Muscle layer of duodenum (tissue), 2 donors: ENCODE measurements around the gene UBE3C.

Source experiments
- H3K27ac ChIP-seq: one replicate; pipeline ENCODE4 v1.7.0; 2013; ENCODE audit warnings: mild to moderate bottlenecking, low read length
- H3K27me3 ChIP-seq: one replicate; pipeline ENCODE4 v1.7.0; 2013; ENCODE audit warnings: low read depth, mild to moderate bottlenecking, control low read depth, low read length
- H3K36me3 ChIP-seq, 2 donors: one replicate each; pipeline ENCODE4 v1.7.0; 2013; ENCODE audit warnings: low read length in 2 of 2, control low read depth in 1 of 2, mild to moderate bottlenecking in 1 of 2; ENCODE audit not compliant: insufficient read depth in 2 of 2, control insufficient read depth in 1 of 2
- H3K4me1 ChIP-seq, 2 donors: one replicate each; pipeline ENCODE4 v1.7.0; 2013; ENCODE audit warnings: low read length in 2 of 2, mild to moderate bottlenecking in 2 of 2, control low read depth in 1 of 2, moderate library complexity in 1 of 2; ENCODE audit not compliant: insufficient read depth in 2 of 2, control insufficient read depth in 1 of 2
- H3K4me3 ChIP-seq, 2 donors: one replicate each; pipeline ENCODE4 v1.7.0; 2013; ENCODE audit warnings: low read length in 2 of 2, low read depth in 1 of 2, mild to moderate bottlenecking in 1 of 2
- H3K9me3 ChIP-seq, 2 donors: one replicate each; pipeline ENCODE4 v1.7.0; 2013; ENCODE audit warnings: low read length in 2 of 2, control low read depth in 1 of 2, mild to moderate bottlenecking in 1 of 2; ENCODE audit not compliant: control insufficient read depth in 1 of 2
- donor health status: healthy.

UBE3C gene

GRCh38 chr7:157132796-157133195 lies 5.9 kb upstream of the UBE3C start:
- Histone ChIP-seq H3K9me3 (no peaks in the 10 kb centered on the region), H3K36me3 (no peaks in the 10 kb centered on the region), H3K27me3 (no peaks in the 10 kb centered on the region), H3K4me3 (no peak overlapping the region), H3K4me1 (no peaks in the 10 kb centered on the region), H3K27ac (no peak overlapping the region)

GRCh38 chr7:157133304-157133703 lies 5.4 kb upstream of the UBE3C start:
- no peak overlapping the region for H3K27ac ChIP-seq

GRCh38 chr7:157136372-157136771 lies 2.4 kb upstream of the UBE3C start:
- peaks cover 0 to 20% of the 10 kb centered on the region in 2 donors for H3K4me1 ChIP-seq
- no peaks in the 10 kb centered on the region for H3K9me3 ChIP-seq
- no peak overlapping the region for H3K4me3 ChIP-seq
- H3K36me3 ChIP-seq: peaks cover 0 to 2% of the 10 kb centered on the region in 2 donors
- H3K27ac ChIP-seq: no peak overlapping the region
- no peaks in the 10 kb centered on the region for H3K27me3 ChIP-seq

More at GRCh38 chr7:157133304-157133703, 5.4 kb upstream of the UBE3C start:
- Histone ChIP-seq H3K27me3 (no peaks in the 10 kb centered on the region), H3K36me3 (no peaks in the 10 kb centered on the region), H3K4me1 (no peaks in the 10 kb centered on the region), H3K4me3 (no peak overlapping the region), H3K9me3 (no peaks in the 10 kb centered on the region)

GRCh38 chr7:157138101-157138423 lies 664 bp upstream of the UBE3C start:
- Histone ChIP-seq H3K9me3 (no peaks in the 10 kb centered on the region), H3K27ac (peak overlapping the region; percentile 62), H3K4me3 (peak overlapping the region; percentile 55 to 86), H3K27me3 (no peaks in the 10 kb centered on the region), H3K36me3 (peaks cover 0 to 8% of the 10 kb centered on the region in 2 donors), H3K4me1 (peaks cover 0 to 23% of the 10 kb centered on the region in 2 donors)

GRCh38 chr7:157139111-157139809 lies 534 bp downstream of the UBE3C start:
- H3K27ac ChIP-seq: peak overlapping the region; percentile 76
- H3K9me3 ChIP-seq: no peaks in the 10 kb centered on the region
- peaks cover 0 to 8% of the 10 kb centered on the region in 2 donors for H3K36me3 ChIP-seq
- H3K4me3 ChIP-seq: peak overlapping the region; percentile 85 to 86
- peaks cover 0 to 23% of the 10 kb centered on the region in 2 donors for H3K4me1 ChIP-seq
- H3K27me3 ChIP-seq: no peaks in the 10 kb centered on the region

GRCh38 chr7:157139810-157140510 lies 1.2 kb downstream of the UBE3C start:
- Histone ChIP-seq H3K27ac (peak overlapping the region; percentile 76), H3K9me3 (no peaks in the 10 kb centered on the region), H3K4me1 (peaks cover 0 to 23% of the 10 kb centered on the region in 2 donors), H3K27me3 (no peaks in the 10 kb centered on the region), H3K4me3 (peak overlapping the region; percentile 85 to 86), H3K36me3 (peaks cover 0 to 8% of the 10 kb centered on the region in 2 donors)

- Histone ChIP-seq H3K27ac (no peak overlapping the region), H3K9me3 (no peaks in the 10 kb centered on the region), H3K4me3 (peak overlapping the region; percentile 85 to 86), H3K27me3 (no peaks in the 10 kb centered on the region), H3K36me3 (peaks cover 0 to 8% of the 10 kb centered on the region in 2 donors), H3K4me1 (peaks cover 0 to 23% of the 10 kb centered on the region in 2 donors)
These were observed 1.8 kb downstream of the UBE3C start for GRCh38 chr7:157140511-157140905.

GRCh38 chr7:157141525-157142060 lies 2.9 kb downstream of the UBE3C start:
- H3K4me3 ChIP-seq: no peak overlapping the region
- no peak overlapping the region for H3K27ac ChIP-seq
- peaks cover 0 to 24% of the 10 kb centered on the region in 2 donors for H3K4me1 ChIP-seq
- H3K27me3 ChIP-seq: no peaks in the 10 kb centered on the region
- no peaks in the 10 kb centered on the region for H3K9me3 ChIP-seq
- peaks cover 0 to 8% of the 10 kb centered on the region in 2 donors for H3K36me3 ChIP-seq

GRCh38 chr7:157143788-157144187 lies 5.1 kb downstream of the UBE3C start:
- no peaks in the 10 kb centered on the region for H3K27me3 ChIP-seq
- H3K4me1 ChIP-seq: peaks cover 0 to 26% of the 10 kb centered on the region in 2 donors

GRCh38 chr7:157149317-157149716 lies 10.6 kb downstream of the UBE3C start:
- no peaks in the 10 kb centered on the region for H3K36me3 ChIP-seq
- H3K9me3 ChIP-seq: no peaks in the 10 kb centered on the region
- no peaks in the 10 kb centered on the region for H3K27me3 ChIP-seq
- no peak overlapping the region for H3K27ac ChIP-seq
- H3K4me3 ChIP-seq: no peak overlapping the region
- peaks cover 0 to 20% of the 10 kb centered on the region in 2 donors for H3K4me1 ChIP-seq

More at GRCh38 chr7:157143788-157144187, 5.1 kb downstream of the UBE3C start:
- Histone ChIP-seq H3K27ac (no peak overlapping the region), H3K9me3 (no peaks in the 10 kb centered on the region), H3K36me3 (peaks cover 0 to 8% of the 10 kb centered on the region in 2 donors), H3K4me3 (no peak overlapping the region)

- H3K4me3 ChIP-seq: no peak overlapping the region
- H3K27me3 ChIP-seq: no peaks in the 10 kb centered on the region
- H3K9me3 ChIP-seq: no peaks in the 10 kb centered on the region
- peaks cover 0 to 20% of the 10 kb centered on the region in 2 donors for H3K4me1 ChIP-seq
- H3K36me3 ChIP-seq: no peaks in the 10 kb centered on the region
- no peak overlapping the region for H3K27ac ChIP-seq
These were observed 12.2 kb downstream of the UBE3C start for GRCh38 chr7:157150882-157151281.
